Smooth muscle cell (in vitro differentiated cells): ENCODE results near the gene SLC9A7. TPM values are rescaled to one million over a fixed set of nuclear protein-coding genes. Genes with fewer than 3 reads are reported as not detected.

Experiments
- DNase-seq: peaks from one replicate; lab custom pipeline; 2025; ENCODE audit not compliant: unreplicated experiment; lab: John Stamatoyannopoulos, UW
- H2AFZ ChIP-seq: fragments of 200-600 bp; sonication (generic); 2 replicates; pipeline ENCODE4 v1.6.0; 2016; ENCODE audit warnings: antibody characterized with exemption, low read depth, mild to moderate bottlenecking
- H3F3A ChIP-seq: fragments of 200-600 bp; sonication (generic); 2 replicates; pipeline ENCODE4 v1.6.0; 2017; ENCODE audit warnings: antibody characterized with exemption, low read depth
- H3K27ac ChIP-seq: fragments of 200-600 bp; sonication (generic); 2 replicates; pipeline ENCODE4 v1.5.1; 2016; ENCODE audit warnings: low read depth, mild to moderate bottlenecking
- H3K27me3 ChIP-seq: fragments of 200-600 bp; sonication (generic); 2 replicates; pipeline ENCODE4 v1.6.1; 2016; ENCODE audit warnings: low read depth, mild to moderate bottlenecking
- H3K36me3 ChIP-seq: fragments of 200-600 bp; sonication (generic); 2 replicates; pipeline ENCODE4 v1.5.1; 2016; ENCODE audit warnings: low read depth
- H3K4me1 ChIP-seq: fragments of 200-600 bp; sonication (generic); 2 replicates; pipeline ENCODE4 v1.5.1; 2016; ENCODE audit warnings: low read depth
- H3K4me2 ChIP-seq: fragments of 200-600 bp; sonication (generic); 2 replicates; pipeline ENCODE4 v1.6.0; 2016; ENCODE audit warnings: mild to moderate bottlenecking
- H3K4me3 ChIP-seq: fragments of 200-600 bp; sonication (generic); 2 replicates; pipeline ENCODE4 v1.5.1; 2016; ENCODE audit warnings: mild to moderate bottlenecking
- H3K79me2 ChIP-seq: fragments of 200-600 bp; sonication (generic); 2 replicates; pipeline ENCODE4 v1.6.0; 2016; ENCODE audit warnings: low read depth, mild to moderate bottlenecking
- H3K9ac ChIP-seq: fragments of 200-600 bp; sonication (generic); 2 replicates; pipeline ENCODE4 v1.6.0; 2016; ENCODE audit warnings: low read depth
- H3K9me3 ChIP-seq: fragments of 200-600 bp; sonication (generic); replicated peaks from 2 replicates; pipeline ENCODE4 v1.5.1; 2016; ENCODE audit warnings: low read depth
- H4K20me1 ChIP-seq: fragments of 200-600 bp; sonication (generic); 2 replicates; pipeline ENCODE4 v1.6.0; 2016; ENCODE audit warnings: low read depth
- CTCF ChIP-seq: fragments of 200-600 bp; sonication (generic); IDR thresholded peaks from 2 replicates; pipeline ENCODE4 v1.5.1; 2017; ENCODE audit warnings: borderline replicate concordance, mild to moderate bottlenecking, antibody characterized with exemption; ENCODE audit not compliant: insufficient read depth, poor library complexity, severe bottlenecking
- WGBS: methylation state at CpG from one replicate; pipeline ENCODE4 v1.1.7; 2016; ENCODE audit warnings: low lambda C conversion rate; 5-methylcytosine and 5-hydroxymethylcytosine counted together
- polyA plus RNA-seq: library from polyadenylated mRNA; unstranded; fragments of >200 nt; fragmentation: Nextera tagmentation; extraction: Ambion mirVana; gene quantifications from 2 replicates; pipeline ENCODE4 v1.2.1, GENCODE V29; 2016
- total RNA-seq: library from RNA; depleted of rRNA; stranded (reverse); fragments of >200 nt; gene quantifications from 2 replicates; pipeline ENCODE4 v1.2.3, GENCODE V29; 2014

SLC9A7 gene
- total and polyA plus RNA-seq, 2 experiments from 2014 or later, result 0.83 to 6.7 TPM

- Histone ChIP-seq H3K4me1 (no peaks in the 10 kb centered on the region), H3K9me3 (no peaks in the 10 kb centered on the region), H4K20me1 (no peaks in the 10 kb centered on the region), H3K4me3 (no peak overlapping the region), H2AFZ (no peak overlapping the region), H3K79me2 (no peaks in the 10 kb centered on the region), H3K9ac (no peak overlapping the region), H3K27me3 (no peaks in the 10 kb centered on the region), H3K4me2 (no peak overlapping the region), H3F3A (no peaks in the 10 kb centered on the region), H3K27ac (no peak overlapping the region), H3K36me3 (no peaks in the 10 kb centered on the region)
- DNase-seq, result no peak
- no peak for TF ChIP-seq CTCF
- WGBS, result 74% methylated on average over 1 of the region's 1 CpG
These were observed 8.0 kb downstream of the SLC9A7 start for GRCh38 chrX:46750889-46751288.

- Histone ChIP-seq H3K4me2 (no peak overlapping the region), H3K9me3 (no peaks in the 10 kb centered on the region)
- WGBS, result 61% methylated on average over 3 of the region's 3 CpGs
These were observed 14.9 kb downstream of the SLC9A7 start for GRCh38 chrX:46744009-46744408.

GRCh38 chrX:46743046-46743445 lies 15.9 kb downstream of the SLC9A7 start:
- Histone ChIP-seq H3K4me3 (no peak overlapping the region), H3F3A (no peaks in the 10 kb centered on the region), H3K4me2 (no peak overlapping the region), H3K9ac (no peak overlapping the region), H4K20me1 (no peaks in the 10 kb centered on the region), H3K36me3 (no peaks in the 10 kb centered on the region), H3K9me3 (no peaks in the 10 kb centered on the region), H3K27ac (no peak overlapping the region), H3K4me1 (no peaks in the 10 kb centered on the region), H2AFZ (no peak overlapping the region), H3K27me3 (no peaks in the 10 kb centered on the region), H3K79me2 (no peaks in the 10 kb centered on the region)
- DNase-seq, result no peak
- TF ChIP-seq CTCF, result no peak
- WGBS, result 61% methylated on average over 1 of the region's 1 CpG

More at GRCh38 chrX:46744009-46744408, 14.9 kb downstream of the SLC9A7 start:
- Histone ChIP-seq H2AFZ (no peak overlapping the region), H3K9ac (no peak overlapping the region), H3F3A (no peaks in the 10 kb centered on the region), H3K27me3 (no peaks in the 10 kb centered on the region), H3K27ac (no peak overlapping the region), H3K36me3 (no peaks in the 10 kb centered on the region), H3K4me3 (no peak overlapping the region), H3K4me1 (no peaks in the 10 kb centered on the region), H3K79me2 (no peaks in the 10 kb centered on the region), H4K20me1 (no peaks in the 10 kb centered on the region)
- DNase-seq, result no peak
- TF ChIP-seq CTCF, result no peak

GRCh38 chrX:46739736-46740135 lies 19.2 kb downstream of the SLC9A7 start:
- Histone ChIP-seq H3K9me3 (no peaks in the 10 kb centered on the region), H2AFZ (no peak overlapping the region), H4K20me1 (no peaks in the 10 kb centered on the region), H3K9ac (no peak overlapping the region), H3K36me3 (no peaks in the 10 kb centered on the region), H3K4me2 (no peak overlapping the region), H3K4me3 (no peak overlapping the region), H3K79me2 (no peaks in the 10 kb centered on the region), H3K27ac (no peak overlapping the region), H3K27me3 (no peaks in the 10 kb centered on the region), H3F3A (no peaks in the 10 kb centered on the region), H3K4me1 (no peaks in the 10 kb centered on the region)
- DNase-seq, result no peak
- 46% methylated on average over 1 of the region's 1 CpG for WGBS
- TF ChIP-seq CTCF, result no peak
